ENCODE results near the gene TBC1D25. TPM values are rescaled to one million over a fixed set of nuclear protein-coding genes. Genes with fewer than 3 reads are reported as not detected.

The TBC1D25 gene
- total and polyA plus RNA-seq, 2 of the 4 experiments (the other 2 are of a cell fraction) = 11.3 to 15.9 TPM

DNA sequence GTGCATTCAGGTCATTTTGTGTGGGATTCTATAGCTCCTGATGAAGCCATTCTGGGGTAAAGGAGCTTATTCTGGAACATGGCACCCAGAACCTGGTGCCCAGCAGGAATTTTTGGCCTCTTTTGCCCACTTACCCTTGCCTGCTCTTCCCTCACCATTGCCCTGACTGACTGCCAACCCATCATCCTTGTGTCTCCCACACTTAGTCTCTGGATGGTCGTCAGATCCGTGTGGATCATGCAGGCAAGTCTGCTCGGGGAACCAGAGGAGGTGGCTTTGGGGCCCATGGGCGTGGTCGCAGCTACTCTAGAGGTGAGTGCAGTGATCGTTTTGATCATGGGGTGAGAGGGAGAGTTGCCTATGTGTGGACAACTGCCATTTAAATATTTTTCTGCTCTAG is 36.6 kb downstream of the TBC1D25 start:
- Histone ChIP-seq H2AK5ac (ENCODE audit: low read depth, low read length) (peak overlapping the region; percentile 49), H3K4me3 (ENCODE audit: insufficient read depth, low read depth, low read length) (no peak overlapping the region; the same call in 1 of the 2 replicates), H3K9me3 (ENCODE audit: control insufficient read depth, insufficient read depth, low read length) (no peaks in the 10 kb centered on the region), H4K8ac (ENCODE audit: low read depth in 2 of 2, low read length in 2 of 2) (peak overlapping the region; percentile 13 to 100; a peak in 2 of 4 replicates), H4K5ac (ENCODE audit: low read depth, low read length) (peak overlapping the region; percentile 24; the same call in 1 of the 2 replicates), H4K91ac (ENCODE audit: insufficient read depth, low read depth, low read length) (peak overlapping the region; percentile 49; the same call in 1 of the 2 replicates), H2BK20ac (ENCODE audit: low read depth, low read length) (no peak overlapping the region), H3K79me1 (ENCODE audit: low read depth in 1 of 2, low read length in 2 of 2) (peaks cover 16 to 25% of the 10 kb centered on the region in 2 experiments; a peak in 3 of 4 replicates), H3K4ac (ENCODE audit: low read depth, low read length) (peak overlapping the region; percentile 54), H2AFZ (replicated peaks; ENCODE audit: low read length, poor library complexity) (no peak overlapping the region), H3K14ac (replicated peaks; ENCODE audit: low read depth, low read length) (peak overlapping the region; percentile 98; the same call in 1 of the 2 replicates), H3K56ac (ENCODE audit: extremely low read depth, insufficient read depth, low read length) (no peak overlapping the region), H3K27me3 (ENCODE audit: control insufficient read depth, insufficient read depth, low read length) (no peaks in the 10 kb centered on the region), H3K27ac (ENCODE audit: insufficient read depth, low read length) (peak overlapping the region; percentile 47; the same call in 1 of the 2 replicates), H3K4me2 (ENCODE audit: low read depth, low read length) (peak overlapping the region; percentile 94), H3K23ac (ENCODE audit: low read depth, low read length) (peak overlapping the region; percentile 65; the same call in 1 of the 2 replicates), H3K18ac (ENCODE audit: low read depth, low read length) (no peak overlapping the region), H3K9me1 (ENCODE audit: insufficient read depth, low read length) (peaks cover 13% of the 10 kb centered on the region), H3K36me3 (ENCODE audit: control insufficient read depth, insufficient read depth, low read length) (peaks cover 26% of the 10 kb centered on the region), H2BK5ac (ENCODE audit: low read depth, low read length, poor library complexity, severe bottlenecking) (no peak overlapping the region), H3K9ac (ENCODE audit: low read depth, low read length) (peak overlapping the region; percentile 99), H2BK15ac (ENCODE audit: low read depth, low read length) (no peak overlapping the region), H3K4me1 (ENCODE audit: control insufficient read depth, insufficient read depth, low read length) (peaks cover 5% of the 10 kb centered on the region; the same call in 1 of the 2 replicates), H2BK120ac (ENCODE audit: low read depth, low read length) (no peak overlapping the region), H2AK9ac (replicated peaks; ENCODE audit: low read depth, low read length, poor library complexity) (no peak overlapping the region), H4K20me1 (ENCODE audit: insufficient read depth, low read length) (peaks cover 12% of the 10 kb centered on the region; the same call in 1 of the 2 replicates)
- intact Hi-C loops (cut with micrococcal nuclease) = no loop called here
- TF ChIP-seq POLR2A (IDR thresholded peaks at IDR 0.05; ENCODE audit: low read depth, low read length) (no peak), CHD1 (IDR thresholded peaks at IDR 0.05; ENCODE audit: low read depth, low read length) (no peak), ELK1 (IDR thresholded peaks at IDR 0.05; ENCODE audit: borderline replicate concordance, low read depth, low read length) (no peak), RAD21 (IDR thresholded peaks at IDR 0.05; ENCODE audit: low read length) (no peak), MAZ (IDR thresholded peaks at IDR 0.05; ENCODE audit: borderline replicate concordance, low read depth, low read length) (no peak)
- TF ChIP-seq, protein P1, sequence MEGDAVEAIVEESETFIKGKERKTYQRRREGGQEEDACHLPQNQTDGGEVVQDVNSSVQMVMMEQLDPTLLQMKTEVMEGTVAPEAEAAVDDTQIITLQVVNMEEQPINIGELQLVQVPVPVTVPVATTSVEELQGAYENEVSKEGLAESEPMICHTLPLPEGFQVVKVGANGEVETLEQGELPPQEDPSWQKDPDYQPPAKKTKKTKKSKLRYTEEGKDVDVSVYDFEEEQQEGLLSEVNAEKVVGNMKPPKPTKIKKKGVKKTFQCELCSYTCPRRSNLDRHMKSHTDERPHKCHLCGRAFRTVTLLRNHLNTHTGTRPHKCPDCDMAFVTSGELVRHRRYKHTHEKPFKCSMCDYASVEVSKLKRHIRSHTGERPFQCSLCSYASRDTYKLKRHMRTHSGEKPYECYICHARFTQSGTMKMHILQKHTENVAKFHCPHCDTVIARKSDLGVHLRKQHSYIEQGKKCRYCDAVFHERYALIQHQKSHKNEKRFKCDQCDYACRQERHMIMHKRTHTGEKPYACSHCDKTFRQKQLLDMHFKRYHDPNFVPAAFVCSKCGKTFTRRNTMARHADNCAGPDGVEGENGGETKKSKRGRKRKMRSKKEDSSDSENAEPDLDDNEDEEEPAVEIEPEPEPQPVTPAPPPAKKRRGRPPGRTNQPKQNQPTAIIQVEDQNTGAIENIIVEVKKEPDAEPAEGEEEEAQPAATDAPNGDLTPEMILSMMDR (conservative IDR thresholded peaks at IDR 0.05; ENCODE audit: low read depth, low read length) = no peak
- ChIA-PET CTCF (no interaction called here), POLR2A (ENCODE audit: unreplicated experiment) (interaction anchor here (0.6 to 0.7 kb wide), 4 partner anchors 18 to 682 kb away, joined by 3 to 9 read pairs (median 4); no protein-coding TSS in a partner anchor)
- WGBS, 2 experiments (ENCODE audit: extremely low coverage in 2 of 2, insufficient read length in 1 of 2) = no CpG with 5 or more reads among the region's 6 CpGs
- DNase-seq (no peak), ATAC-seq (ENCODE audit: low read depth) (no peak)
- dilution Hi-C loops (cut with HindIII; ENCODE audit: low sequenced_read_pairs, unreplicated experiment) = no loop called here
- BruUV-seq (replicated peaks) = no TSS peak
- in situ Hi-C loops (cut with MboI; ENCODE audit: low sequenced_read_pairs) = no loop called here

Data from IMR-90 (cell line).